HG03108 (cell line): Measurements from ENCODE around the gene ZNF559.
"Not testable (repeated sequence)": the region's sequence is repeated elsewhere in the genome, so short reads cannot be mapped to it uniquely, and the experiment has no call there.

Experiments
- ATAC-seq: cut with Tn5 transposase; IDR thresholded peaks from one replicate; pipeline ENCODE4 v1.9.1; 2021; ENCODE audit warnings: moderate library complexity; ENCODE audit not compliant: unreplicated experiment

Gene ZNF559

GRCh38 chr19:9323919-9324583 lies at the start of gene ZNF559:
Gene ZNF559 (plus strand): TSS chr19:9324179. CDS start chr19:9338550, 14,371 bp downstream.
- peak; percentile 96 for ATAC-seq

- not testable (repeated sequence) for ATAC-seq
Observed at GRCh38 chr19:9283485-9283884, 40.5 kb upstream of the ZNF559 start.

- ATAC-seq: no peak
Observed at GRCh38 chr19:9289231-9289884, 34.6 kb upstream of the ZNF559 start.

GRCh38 chr19:9295411-9295849 lies 28.5 kb upstream of the ZNF559 start:
- ATAC-seq: no peak

- ATAC-seq: no peak
Observed at GRCh38 chr19:9296336-9296735, 27.6 kb upstream of the ZNF559 start.

GRCh38 chr19:9306443-9306842 lies 17.5 kb upstream of the ZNF559 start:
- no peak for ATAC-seq

GRCh38 chr19:9308091-9308770 lies 15.7 kb upstream of the ZNF559 start:
- ATAC-seq: no peak

GRCh38 chr19:9309139-9309973 lies 14.6 kb upstream of the ZNF559 start, which contains the start of gene ZNF699:
Gene ZNF699 (minus strand): TSS chr19:9309838. CDS start chr19:9305119, 4,719 bp downstream.
- ATAC-seq: peak; percentile 91

GRCh38 chr19:9309974-9310446 lies 14.0 kb upstream of the ZNF559 start:
- peak; percentile 50 for ATAC-seq

- ATAC-seq: no peak
Observed at GRCh38 chr19:9313756-9314155, 10.2 kb upstream of the ZNF559 start.

GRCh38 chr19:9321338-9321737 lies 2.6 kb upstream of the ZNF559 start:
- ATAC-seq: no peak

- ATAC-seq: not testable (repeated sequence)
Observed at GRCh38 chr19:9321756-9322155, 2.2 kb upstream of the ZNF559 start.

- not testable (repeated sequence) for ATAC-seq
Observed at GRCh38 chr19:9322201-9322600, 1.8 kb upstream of the ZNF559 start.

GRCh38 chr19:9323557-9323918 lies 441 bp upstream of the ZNF559 start:
- ATAC-seq: peak; percentile 18

GRCh38 chr19:9324584-9324962 lies 594 bp downstream of the ZNF559 start:
- ATAC-seq: no peak

- ATAC-seq: no peak
Observed at GRCh38 chr19:9329999-9330398, 6.0 kb downstream of the ZNF559 start.

- ATAC-seq: no peak
Observed at GRCh38 chr19:9342610-9343304, 18.8 kb downstream of the ZNF559 start.

GRCh38 chr19:9345005-9345404 lies 21.0 kb downstream of the ZNF559 start:
- no peak for ATAC-seq

GRCh38 chr19:9348253-9348652 lies 24.3 kb downstream of the ZNF559 start:
- ATAC-seq: no peak

GRCh38 chr19:9348671-9349070 lies 24.7 kb downstream of the ZNF559 start:
- ATAC-seq: no peak
